NT2/D1 (cell line): ENCODE measurements around the gene DYRK1B.
"Not testable (repeated sequence)": the region's sequence is repeated elsewhere in the genome, so short reads cannot be mapped to it uniquely, and the experiment has no call there.

Source experiments
- DNase-seq: peaks from one replicate; pipeline ENCODE4 v3.0.0-alpha.2; 2011; ENCODE audit warnings: low read depth, low spot score
- H3K27me3 ChIP-seq: 2 replicates; pipeline ENCODE4 v1.6.0; 2011; ENCODE audit warnings: mild to moderate bottlenecking; ENCODE audit not compliant: insufficient read length, insufficient read depth
- H3K36me3 ChIP-seq: 2 replicates; pipeline ENCODE4 v1.6.1; 2011; ENCODE audit warnings: mild to moderate bottlenecking, low read length, mixed read lengths; ENCODE audit not compliant: insufficient read depth, insufficient read length
- H3K4me1 ChIP-seq: 2 replicates; pipeline ENCODE4 v1.5.1; 2011; ENCODE audit not compliant: insufficient read depth, insufficient read length
- H3K4me3 ChIP-seq: 2 replicates; pipeline ENCODE4 v1.5.1; 2011; ENCODE audit warnings: low read depth; ENCODE audit not compliant: insufficient read length
- H3K9ac ChIP-seq: 2 replicates; pipeline ENCODE4 v1.6.0; 2011; ENCODE audit warnings: low read depth; ENCODE audit not compliant: insufficient read length
- H3K9me3 ChIP-seq: 2 replicates; pipeline ENCODE4 v1.5.1; 2011; ENCODE audit warnings: mild to moderate bottlenecking, low read length; ENCODE audit not compliant: insufficient read depth
- SUZ12 ChIP-seq: IDR thresholded peaks from 2 replicates; pipeline ENCODE4 v1.6.1; 2011; ENCODE audit not compliant: insufficient read length, insufficient read depth; ENCODE audit errors: extremely low read depth
- YY1 ChIP-seq: IDR thresholded peaks from 2 replicates; pipeline ENCODE4 v1.6.1; 2011; ENCODE audit not compliant: insufficient read length, insufficient read depth
- ZNF274 ChIP-seq: IDR thresholded peaks from 2 replicates; pipeline ENCODE4 v1.6.1; 2011; ENCODE audit warnings: mild to moderate bottlenecking, low read depth, low read length

DYRK1B gene

GRCh38 chr19:39811064-39811463 is 22.9 kb downstream of the DYRK1B start:
- H3K4me1 ChIP-seq, result no peaks in the 10 kb centered on the region

GRCh38 chr19:39810424-39810823 is 23.5 kb downstream of the DYRK1B start:
- H3K27me3 ChIP-seq, result no peaks in the 10 kb centered on the region
- H3K9ac ChIP-seq, result no peak overlapping the region
- TF ChIP-seq SUZ12 (no peak), YY1 (no peak), ZNF274 (no peak)
- no peak for DNase-seq
- no peaks in the 10 kb centered on the region for H3K4me1 ChIP-seq
- no peaks in the 10 kb centered on the region for H3K36me3 ChIP-seq
- H3K9me3 ChIP-seq, result peaks cover 9% of the 10 kb centered on the region
- no peak overlapping the region for H3K4me3 ChIP-seq

More at GRCh38 chr19:39811064-39811463, 22.9 kb downstream of the DYRK1B start:
- TF ChIP-seq ZNF274, result no peak
- TF ChIP-seq SUZ12, result no peak
- TF ChIP-seq YY1, result no peak
- Histone ChIP-seq H3K4me3 (no peak overlapping the region), H3K27me3 (no peaks in the 10 kb centered on the region), H3K9me3 (peaks cover 9% of the 10 kb centered on the region), H3K9ac (no peak overlapping the region), H3K36me3 (no peaks in the 10 kb centered on the region)
- DNase-seq, result no peak

- DNase-seq, result no peak
- Histone ChIP-seq H3K36me3 (no peaks in the 10 kb centered on the region), H3K9me3 (peaks cover 9% of the 10 kb centered on the region), H3K4me3 (no peak overlapping the region), H3K27me3 (no peaks in the 10 kb centered on the region), H3K4me1 (no peaks in the 10 kb centered on the region), H3K9ac (no peak overlapping the region)
- TF ChIP-seq SUZ12, result no peak
- no peak for TF ChIP-seq YY1
- no peak for TF ChIP-seq ZNF274
Observed at GRCh38 chr19:39809368-39809767, 24.6 kb downstream of the DYRK1B start.

- H3K9me3 ChIP-seq, result not testable (repeated sequence)
Observed at GRCh38 chr19:39808688-39809087, 25.3 kb downstream of the DYRK1B start.

GRCh38 chr19:39807846-39808364 is 26.1 kb downstream of the DYRK1B start:
- Histone ChIP-seq H3K27me3 (no peaks in the 10 kb centered on the region), H3K4me3 (no peak overlapping the region), H3K9ac (no peak overlapping the region), H3K4me1 (no peaks in the 10 kb centered on the region), H3K9me3 (peaks cover 9% of the 10 kb centered on the region), H3K36me3 (no peaks in the 10 kb centered on the region)
- TF ChIP-seq ZNF274 (no peak), YY1 (no peak), SUZ12 (no peak)
- DNase-seq, result no peak

More at GRCh38 chr19:39808688-39809087, 25.3 kb downstream of the DYRK1B start:
- not testable (repeated sequence) for H3K4me1 ChIP-seq, DNase-seq, H3K27me3 ChIP-seq, H3K36me3 ChIP-seq, H3K9ac ChIP-seq, H3K4me3 ChIP-seq

- Histone ChIP-seq H3K4me3 (no peak overlapping the region), H3K4me1 (no peaks in the 10 kb centered on the region), H3K27me3 (no peaks in the 10 kb centered on the region), H3K9me3 (peaks cover 9% of the 10 kb centered on the region), H3K36me3 (no peaks in the 10 kb centered on the region), H3K9ac (no peak overlapping the region)
- TF ChIP-seq ZNF274, result no peak
- TF ChIP-seq SUZ12, result no peak
- TF ChIP-seq YY1, result no peak
- no peak for DNase-seq
Observed at GRCh38 chr19:39805104-39805503, 28.9 kb downstream of the DYRK1B start.

- H3K9ac ChIP-seq, result no peak overlapping the region
- H3K4me1 ChIP-seq, result no peaks in the 10 kb centered on the region
- TF ChIP-seq ZNF274 (no peak), SUZ12 (no peak), YY1 (no peak)
- H3K4me3 ChIP-seq, result no peak overlapping the region
- H3K27me3 ChIP-seq, result no peaks in the 10 kb centered on the region
- no peaks in the 10 kb centered on the region for H3K36me3 ChIP-seq
- H3K9me3 ChIP-seq, result no peaks in the 10 kb centered on the region
- no peak for DNase-seq
Observed at GRCh38 chr19:39802958-39803357, 31.0 kb downstream of the DYRK1B start.
